GM18507 (cell line): Measurements from ENCODE around the gene CCDC87.
"Not testable (repeated sequence)": the region's sequence is repeated elsewhere in the genome, so short reads cannot be mapped to it uniquely, and the experiment has no call there.

ENCODE experiments used
- DNase-seq: peaks from one replicate; pipeline ENCODE4 v3.0.0; 2011; ENCODE audit warnings: low read depth; ENCODE audit not compliant: insufficient read length; ENCODE audit errors: extremely low spot score
- FAIRE-seq: peaks from 2 replicates; lab custom pipeline; 2011; peaks lifted over from hg19 to GRCh38; lab: Jason Lieb, UNC

Gene CCDC87

GRCh38 chr11:66617155-66617834, 24.4 kb upstream of the CCDC87 start:
- FAIRE-seq (no peak), DNase-seq (no peak)

DNA sequence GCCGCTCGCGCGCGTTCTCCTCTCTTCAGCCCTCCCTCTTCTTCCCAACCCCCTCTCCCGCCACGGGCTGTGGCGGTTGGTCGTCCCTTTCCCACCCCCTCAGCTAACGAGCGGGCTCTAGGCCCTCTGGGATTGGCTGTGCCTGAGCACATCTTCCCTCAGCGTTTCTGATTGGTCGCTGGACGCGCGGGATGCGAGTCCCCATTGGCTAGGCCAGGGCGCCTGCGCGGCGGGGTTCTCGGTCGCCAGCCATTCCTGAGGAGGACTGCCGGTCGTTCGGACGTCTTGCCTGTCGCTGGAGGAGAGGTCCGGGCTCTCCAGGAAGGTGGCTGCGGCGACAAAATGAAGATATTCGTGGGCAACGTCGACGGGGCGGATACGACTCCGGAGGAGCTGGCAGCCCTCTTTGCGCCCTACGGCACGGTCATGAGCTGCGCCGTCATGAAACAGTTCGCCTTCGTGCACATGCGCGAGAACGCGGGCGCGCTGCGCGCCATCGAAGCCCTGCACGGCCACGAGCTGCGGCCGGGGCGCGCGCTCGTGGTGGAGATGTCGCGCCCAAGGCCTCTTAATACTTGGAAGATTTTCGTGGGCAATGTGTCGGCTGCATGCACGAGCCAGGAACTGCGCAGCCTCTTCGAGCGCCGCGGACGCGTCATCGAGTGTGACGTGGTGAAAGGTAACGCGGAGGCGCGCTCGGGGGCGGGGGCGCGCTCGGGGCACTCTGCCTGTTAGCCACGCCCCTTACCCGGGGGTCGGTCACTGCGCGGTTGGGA, 23.7 kb upstream of the CCDC87 start, which contains the start of gene RBM14:
Gene RBM14 (plus strand): TSS at position 252 of the 776 bp plus-strand sequence. CDS start 91 bp downstream, at position 343.
- DNase-seq (peak; percentile 98), FAIRE-seq (peak; percentile 93)

GRCh38 chr11:66614073-66614472, 21.2 kb upstream of the CCDC87 start:
- FAIRE-seq = no peak
- DNase-seq = no peak

DNA sequence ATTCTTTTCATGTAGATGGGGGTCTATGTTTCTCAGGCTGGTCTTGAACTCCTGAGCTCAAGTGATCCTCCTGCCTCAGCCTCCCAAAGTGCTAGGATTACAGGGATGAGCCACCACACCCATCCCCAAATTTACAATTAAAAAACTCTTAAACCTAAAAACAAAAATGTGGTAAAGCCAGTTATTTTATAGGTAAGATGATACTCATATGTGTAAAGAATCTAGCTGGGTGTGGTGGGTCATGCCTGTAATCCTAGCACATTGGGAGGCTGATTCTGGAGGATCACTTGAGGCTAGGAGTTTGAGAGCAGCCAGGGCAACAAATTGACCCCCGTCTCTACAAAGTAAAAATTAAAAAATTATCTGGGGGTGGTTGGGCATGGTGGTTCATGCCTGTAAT, 19.6 kb upstream of the CCDC87 start:
- no peak for FAIRE-seq

GRCh38 chr11:66609721-66610617, 17.1 kb upstream of the CCDC87 start:
- DNase-seq (no peak), FAIRE-seq (no peak)

More for the DNA sequence above, 19.6 kb upstream of the CCDC87 start:
- DNase-seq = no peak

DNA sequence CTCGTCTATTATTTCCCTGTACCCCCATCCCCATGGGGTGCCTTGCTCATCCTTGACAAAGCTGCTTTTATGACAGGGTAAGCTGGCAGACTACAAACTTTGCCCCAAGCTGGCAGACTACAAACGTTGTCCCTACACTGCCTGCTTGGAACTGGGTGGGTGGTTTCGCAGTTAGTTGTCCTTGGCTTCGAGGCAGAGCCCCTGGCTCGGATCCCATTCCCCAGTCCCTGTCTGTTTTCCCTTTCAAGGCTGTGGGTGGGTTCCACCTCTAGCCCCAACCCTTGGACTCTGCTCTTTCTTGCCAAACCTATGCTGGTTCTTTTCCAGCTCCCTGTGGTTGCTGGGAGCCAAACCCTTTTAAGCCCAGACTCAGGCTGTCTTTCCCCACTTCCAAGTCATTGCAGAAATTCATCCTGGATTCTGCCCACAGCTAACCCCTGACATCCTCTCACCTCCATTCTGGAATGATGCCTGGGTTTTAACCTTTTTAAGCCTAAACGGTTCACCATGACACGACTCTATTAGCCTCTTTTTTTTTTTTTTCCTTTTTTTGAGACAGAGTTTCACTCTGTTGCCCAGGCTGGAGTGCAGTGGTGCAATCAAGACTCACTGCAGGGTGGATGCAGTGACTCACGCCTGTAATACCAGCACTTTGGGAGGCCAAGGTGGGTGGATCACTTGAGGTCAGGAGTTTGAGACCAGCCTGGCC, 14.4 kb upstream of the CCDC87 start:
- FAIRE-seq = no peak
- no peak for DNase-seq

- not testable (repeated sequence) for DNase-seq, FAIRE-seq
Observed at GRCh38 chr11:66606608-66607007, 13.7 kb upstream of the CCDC87 start.

DNA sequence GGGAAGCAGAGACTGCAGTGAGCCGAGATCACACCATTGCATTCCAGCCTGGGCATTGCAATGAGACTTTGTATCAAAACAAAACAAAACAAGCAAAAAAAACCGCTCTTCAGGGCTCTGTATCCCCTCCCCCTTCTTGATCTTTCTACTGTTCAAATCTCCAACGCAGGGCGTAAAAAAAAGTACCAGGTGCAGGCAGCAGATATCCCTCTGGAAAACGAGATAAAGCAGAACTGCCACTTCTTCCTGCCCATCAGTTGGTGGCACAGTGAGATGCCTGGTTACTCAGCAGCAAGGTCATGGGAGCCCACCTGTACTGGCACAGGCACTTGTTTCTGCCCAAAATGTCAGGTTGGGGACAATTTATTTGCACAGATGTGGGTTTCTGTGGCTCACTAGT, 11.3 kb upstream of the CCDC87 start:
- FAIRE-seq = no peak
- no peak for DNase-seq

DNA sequence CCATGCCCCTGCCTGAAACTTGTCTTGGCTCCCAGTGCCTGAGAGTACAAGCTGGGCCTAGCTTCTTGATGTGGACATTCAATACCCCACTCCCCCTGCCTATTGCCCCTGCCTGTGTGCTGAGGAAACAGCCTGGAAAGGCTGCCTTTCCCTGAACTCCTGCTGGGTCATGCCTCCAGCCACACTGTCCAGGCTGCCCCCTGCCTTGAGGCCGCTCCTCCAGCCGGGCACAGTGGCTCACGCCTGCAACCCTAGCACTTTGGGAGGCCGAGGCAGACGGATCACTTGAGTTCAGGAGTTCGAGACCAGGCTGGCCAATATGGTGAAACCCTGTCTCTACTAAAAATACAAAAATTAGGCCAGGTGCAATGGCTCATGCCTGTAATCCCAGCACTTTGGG, 10.2 kb upstream of the CCDC87 start:
- FAIRE-seq = no peak

DNA sequence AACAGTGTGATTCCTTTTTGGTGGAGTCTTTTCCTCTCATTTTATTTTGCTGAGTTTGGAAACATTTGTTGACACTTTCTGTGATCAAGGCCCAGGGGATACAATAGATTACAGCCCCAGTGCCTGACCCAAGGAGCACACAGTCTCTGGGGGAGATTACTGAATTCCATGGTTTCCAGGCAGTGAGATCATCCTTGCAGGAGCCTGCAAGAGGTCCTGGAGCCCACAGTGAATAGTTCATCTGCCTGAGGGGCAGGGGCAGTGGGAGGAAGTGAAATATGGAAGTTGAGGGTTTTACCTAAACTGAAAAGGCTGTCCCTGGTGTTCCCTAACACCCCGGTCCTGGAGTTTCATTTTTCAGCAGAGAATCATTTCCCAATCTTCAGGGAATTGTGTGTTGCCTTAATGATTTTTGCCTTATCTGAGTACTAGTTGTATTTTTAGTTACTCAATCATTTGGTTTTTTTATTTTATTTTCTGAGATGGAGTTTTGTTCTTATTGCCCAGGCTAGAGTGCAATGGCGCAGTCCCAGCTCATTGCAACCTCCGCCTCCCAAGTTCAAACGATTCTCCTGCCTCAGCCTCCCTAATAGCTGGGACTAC, 7.9 kb upstream of the CCDC87 start:
- FAIRE-seq (no peak), DNase-seq (no peak)

More for the DNA sequence above, 10.2 kb upstream of the CCDC87 start:
- no peak for DNase-seq

- no peak for DNase-seq
- FAIRE-seq = no peak
Observed at GRCh38 chr11:66600219-66600618, 7.4 kb upstream of the CCDC87 start.

DNA sequence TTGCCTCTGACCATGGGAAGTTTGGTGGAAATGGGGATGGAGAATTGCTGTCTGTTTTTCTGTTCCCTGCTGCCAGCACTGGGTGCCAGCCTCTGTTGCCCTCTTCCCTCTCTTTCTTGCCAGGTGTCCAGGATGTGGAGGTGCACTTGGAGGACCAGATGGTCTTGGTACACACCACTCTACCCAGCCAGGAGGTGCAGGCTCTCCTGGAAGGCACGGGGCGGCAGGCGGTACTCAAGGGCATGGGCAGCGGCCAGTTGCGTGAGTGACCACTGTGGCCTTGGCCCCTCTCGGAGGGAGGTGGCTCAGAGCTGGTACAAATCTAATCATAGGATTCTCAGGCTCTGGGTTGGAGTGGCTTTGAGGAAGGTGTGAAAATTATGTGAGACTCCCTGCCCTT, 6.1 kb upstream of the CCDC87 start:
- FAIRE-seq (no peak), DNase-seq (no peak)

- FAIRE-seq = no peak
- no peak for DNase-seq
Observed at GRCh38 chr11:66595245-66595904, 2.5 kb upstream of the CCDC87 start.

DNA sequence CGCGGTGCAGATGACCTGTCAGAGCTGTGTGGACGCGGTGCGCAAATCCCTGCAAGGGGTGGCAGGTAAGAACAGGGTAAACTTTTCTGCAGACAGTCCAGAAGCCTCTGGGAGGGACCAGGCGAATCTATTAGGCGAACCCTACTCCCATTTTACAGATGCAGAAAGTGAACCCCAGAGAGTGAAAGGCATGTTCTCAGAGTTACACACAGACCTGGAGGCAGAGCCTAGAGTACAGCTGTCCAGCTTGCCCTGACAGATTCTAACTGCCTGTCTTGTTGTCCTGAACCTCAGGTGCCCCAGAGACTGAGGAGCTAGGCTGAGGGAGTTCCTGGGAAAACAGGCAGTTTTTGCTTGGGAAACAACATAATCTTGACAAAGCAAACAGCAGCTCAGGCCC, 787 bp upstream of the CCDC87 start:
- no peak for FAIRE-seq
- DNase-seq = no peak

DNA sequence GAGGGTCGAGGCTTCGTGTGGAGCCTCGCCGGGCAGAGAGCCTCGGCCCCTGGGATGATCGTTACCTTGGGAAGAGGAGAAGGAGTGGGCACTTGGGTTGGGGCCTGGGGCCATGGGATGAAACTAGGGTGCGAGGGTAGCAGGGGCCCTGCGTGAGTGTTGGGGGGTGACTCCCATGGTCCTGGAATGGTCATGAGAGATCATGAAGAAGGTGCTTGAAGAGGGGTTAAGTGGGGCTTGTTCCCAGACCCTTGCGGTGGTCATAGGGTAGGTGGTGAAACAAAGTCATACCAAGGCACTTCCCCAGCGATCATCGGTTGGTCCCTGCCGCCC, 406 bp upstream of the CCDC87 start:
- FAIRE-seq (no peak), DNase-seq (no peak)

- FAIRE-seq (no peak), DNase-seq (no peak)
Observed at GRCh38 chr11:66591175-66591574, 1.7 kb downstream of the CCDC87 start.

DNA sequence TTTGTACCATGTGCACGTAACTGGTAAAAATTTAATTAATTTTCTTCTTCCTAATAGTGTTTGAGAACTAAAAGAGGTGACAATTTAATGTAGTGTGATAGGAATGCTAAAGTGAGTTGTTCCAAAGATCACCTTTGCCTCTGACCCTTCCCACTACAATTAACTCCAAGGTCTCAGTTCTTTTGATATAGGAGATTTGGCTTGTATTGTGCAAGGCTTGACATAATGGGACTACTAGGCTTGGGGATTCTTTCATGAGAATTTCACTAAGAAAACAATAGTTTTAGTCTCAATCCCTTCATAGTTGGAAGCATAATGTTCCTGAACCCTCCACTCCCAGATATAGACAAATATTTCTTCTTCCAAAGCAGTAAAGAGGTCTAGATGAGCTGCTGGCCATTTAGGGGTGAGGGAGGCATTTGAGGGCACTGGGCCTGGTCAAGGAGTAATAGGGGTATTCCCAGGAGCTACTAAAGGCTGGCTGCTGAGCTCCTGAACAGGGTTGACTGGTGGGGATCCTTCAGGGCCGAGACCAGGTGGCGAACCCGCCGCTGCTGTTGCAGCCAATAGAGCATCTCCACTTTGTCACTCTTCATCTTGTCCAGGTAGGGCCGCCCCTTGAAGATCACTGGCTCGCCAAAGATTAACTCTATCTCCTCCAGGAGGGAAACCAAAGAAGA, 2.7 kb downstream of the CCDC87 start:
- FAIRE-seq (no peak), DNase-seq (no peak)

DNA sequence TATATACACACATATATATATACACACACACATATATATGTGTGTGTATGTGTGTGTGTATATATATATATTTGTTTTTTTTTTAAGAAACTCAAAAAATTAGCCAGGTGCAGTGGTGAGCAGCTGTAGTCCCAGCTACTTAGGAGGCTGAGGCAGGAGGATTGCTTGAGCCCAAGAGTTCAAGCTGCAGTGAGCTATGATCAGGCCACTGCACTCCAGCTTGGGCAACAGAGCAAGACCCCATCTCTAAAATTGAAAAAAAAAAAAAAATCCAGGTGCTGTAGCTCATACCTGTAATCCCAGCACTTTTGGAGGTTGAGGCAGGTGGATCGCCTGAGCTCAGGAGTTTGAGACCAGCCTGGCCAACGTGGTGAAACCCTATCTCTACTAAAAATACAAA, 3.5 kb downstream of the CCDC87 start:
- not testable (repeated sequence) for DNase-seq, FAIRE-seq
